Right cardiac atrium (tissue), 5 donors: ENCODE measurements around the gene TNPO3. TPM values are rescaled to one million over a fixed set of nuclear protein-coding genes. Genes with fewer than 3 reads are reported as not detected.

ENCODE experiments used
- ATAC-seq, 2 donors: fragments of 200-7000 bp; cut with Tn5 transposase; one replicate each; pipeline versions ENCODE4 v1.8.0 to v1.9.1; 2020; ENCODE audit warnings: moderate library complexity in 2 of 2, mild to moderate bottlenecking in 1 of 2
- DNase-seq, 3 donors: peaks; one replicate each; pipeline ENCODE4 v3.0.0-alpha.2; 2020
- H3K27ac ChIP-seq: one replicate; pipeline ENCODE4 v1.5.1; 2013; ENCODE audit warnings: mild to moderate bottlenecking, low read length, control low read depth, moderate library complexity
- H3K27me3 ChIP-seq: one replicate; pipeline ENCODE4 v1.6.1; 2013; ENCODE audit not compliant: control insufficient read depth, insufficient read depth
- H3K4me1 ChIP-seq: one replicate; pipeline ENCODE4 v1.6.1; 2013; ENCODE audit warnings: low read length; ENCODE audit not compliant: control insufficient read depth, insufficient read depth
- H3K4me3 ChIP-seq: one replicate; pipeline ENCODE4 v1.5.1; 2013; ENCODE audit warnings: low read length, control low read depth
- H3K9me3 ChIP-seq: one replicate; pipeline ENCODE4 v1.6.1; 2013; ENCODE audit warnings: low read length; ENCODE audit not compliant: control insufficient read depth
- WGBS: extraction: QIAGEN DNeasy Blood & Tissue Kit; methylation state at CpG from one replicate; pipeline ENCODE4 v1.1.7; 2013; 5-methylcytosine and 5-hydroxymethylcytosine counted together
- intact Hi-C, 4 donors: fragments of 100-400 bp; cut with DNase I; formaldehyde crosslinking; loops; one replicate each; pipeline versions ENCODE4 v1.11.0 to v1.14.0; 2022 to 2023
- polyA plus RNA-seq: library from polyadenylated mRNA; stranded (reverse); fragments of 200-250 nt; gene quantifications from one replicate; pipeline ENCODE4 v1.2.3, GENCODE V29; 2013
- total RNA-seq, 4 donors: library from RNA; stranded (reverse); fragmentation: NEBNext Ultra II Directional; extraction: Animal tissue kit (Norgen Biotek cat#: 25700); gene quantifications; one replicate each; pipeline ENCODE4 v1.2.1, GENCODE V29; 2021
- donor health status: healthy with polysubstance abuse.
- donor health status: DM: no; HTN: yes; CAD: no.
- donor health status: DM: no; HTN: no; CAD: no.
- donor health status: DM: no; HTN: yes; CAD: no; lungs with severe emphysema.
- donor health status: DM: yes; HTN: yes; CAD: no.

Gene TNPO3
- total and polyA plus RNA-seq, 5 donors, result 12.2 to 29.5 (median 26.4) TPM

GRCh38 chr7:128959296-128959695, 95.6 kb downstream of the TNPO3 start:
- DNase-seq (no peak), ATAC-seq (no peak)
- Histone ChIP-seq H3K9me3 (no peaks in the 10 kb centered on the region), H3K4me1 (no peaks in the 10 kb centered on the region), H3K27me3 (no peaks in the 10 kb centered on the region), H3K4me3 (no peak overlapping the region), H3K27ac (no peak overlapping the region)
- 88% methylated on average over 4 of the region's 4 CpGs for WGBS
- intact Hi-C loops, result no loop called here

- Histone ChIP-seq H3K27me3 (no peaks in the 10 kb centered on the region), H3K27ac (no peak overlapping the region), H3K4me1 (no peaks in the 10 kb centered on the region), H3K4me3 (no peak overlapping the region), H3K9me3 (no peaks in the 10 kb centered on the region)
- intact Hi-C loops, result no loop called here
- no peak for ATAC-seq
- DNase-seq, result no peak
Measured at GRCh38 chr7:128955981-128956380, 98.9 kb downstream of the TNPO3 start.

GRCh38 chr7:128954830-128955802, 99.8 kb downstream of the TNPO3 start:
- DNase-seq (no peak), ATAC-seq (no peak)
- Histone ChIP-seq H3K4me1 (no peaks in the 10 kb centered on the region), H3K4me3 (no peak overlapping the region), H3K9me3 (no peaks in the 10 kb centered on the region), H3K27ac (no peak overlapping the region), H3K27me3 (no peaks in the 10 kb centered on the region)
- 68% methylated on average over 15 of the region's 15 CpGs for WGBS
- intact Hi-C loops, result no loop called here

DNA sequence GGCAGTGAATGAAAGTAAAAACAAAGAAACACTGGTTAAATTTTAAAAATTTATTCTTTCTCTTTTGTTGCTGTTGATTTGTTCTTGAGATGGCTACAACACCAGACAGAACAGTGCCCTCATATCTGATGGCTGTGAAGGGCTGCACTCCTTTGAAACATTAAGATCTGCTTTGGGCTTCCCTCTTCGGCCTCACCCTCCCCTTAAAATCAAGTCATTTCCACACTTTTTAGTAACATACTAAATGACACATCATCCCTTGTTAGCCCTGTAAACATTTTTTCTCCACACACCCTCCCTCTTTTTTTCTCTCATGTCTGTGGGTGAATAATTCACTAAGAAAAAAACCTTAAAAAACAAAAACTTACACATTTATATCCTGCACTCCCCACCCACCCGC, 100.8 kb downstream of the TNPO3 start:
- ATAC-seq, result no peak
- DNase-seq, result no peak
- Histone ChIP-seq H3K4me1 (no peaks in the 10 kb centered on the region), H3K27ac (no peak overlapping the region), H3K4me3 (no peak overlapping the region), H3K9me3 (no peaks in the 10 kb centered on the region), H3K27me3 (no peaks in the 10 kb centered on the region)
- WGBS, result 91% methylated on average over 2 of the region's 2 CpGs
- intact Hi-C loops, result no loop called here

DNA sequence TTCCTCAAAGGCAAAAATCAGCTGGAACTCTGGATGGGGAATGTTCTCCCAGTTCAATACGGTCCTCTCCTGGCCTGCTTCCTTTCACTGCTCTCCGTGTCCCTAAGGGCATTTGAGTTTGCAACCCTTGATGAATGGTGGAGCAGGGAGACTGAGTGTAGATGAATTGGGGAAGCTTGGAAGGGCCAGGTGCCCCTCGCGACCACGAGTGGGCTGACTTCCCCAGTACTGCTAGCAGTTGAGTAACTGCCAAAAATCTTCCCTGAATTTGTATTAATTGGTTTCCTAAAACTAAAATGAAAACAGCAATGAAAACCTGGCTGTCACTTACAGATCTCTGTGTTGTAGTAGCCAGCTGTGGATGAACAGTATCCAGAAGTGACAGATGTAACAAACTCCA, 103.6 kb downstream of the TNPO3 start:
- no peaks in the 10 kb centered on the region for H3K4me1 ChIP-seq
- H3K9me3 ChIP-seq, result no peaks in the 10 kb centered on the region
- 55% methylated on average over 5 of the region's 5 CpGs for WGBS
- no peak overlapping the region for H3K4me3 ChIP-seq
- ATAC-seq (no peak), DNase-seq (no peak)
- H3K27me3 ChIP-seq, result no peaks in the 10 kb centered on the region
- H3K27ac ChIP-seq, result no peak overlapping the region
- intact Hi-C loops, result no loop called here

- ATAC-seq, result peak in 1 of 2 donors; percentile 27
- Histone ChIP-seq H3K27me3 (no peaks in the 10 kb centered on the region), H3K4me3 (no peak overlapping the region), H3K9me3 (no peaks in the 10 kb centered on the region), H3K4me1 (no peaks in the 10 kb centered on the region), H3K27ac (no peak overlapping the region)
- 83% methylated on average over 4 of the region's 4 CpGs for WGBS
- peak in 1 of 3 donors; percentile 50 for DNase-seq
- intact Hi-C loops, result no loop called here
Measured at GRCh38 chr7:128948976-128949760, 105.7 kb downstream of the TNPO3 start.

GRCh38 chr7:128948312-128948973, 106.5 kb downstream of the TNPO3 start:
- H3K27ac ChIP-seq, result no peak overlapping the region
- WGBS, result 78% methylated on average over 12 of the region's 12 CpGs
- H3K9me3 ChIP-seq, result no peaks in the 10 kb centered on the region
- no peak overlapping the region for H3K4me3 ChIP-seq
- peak; percentile 27 to 30 for ATAC-seq
- no peaks in the 10 kb centered on the region for H3K27me3 ChIP-seq
- no peaks in the 10 kb centered on the region for H3K4me1 ChIP-seq
- DNase-seq, result peak in 1 of 3 donors; percentile 43
- intact Hi-C loops, result no loop called here

DNA sequence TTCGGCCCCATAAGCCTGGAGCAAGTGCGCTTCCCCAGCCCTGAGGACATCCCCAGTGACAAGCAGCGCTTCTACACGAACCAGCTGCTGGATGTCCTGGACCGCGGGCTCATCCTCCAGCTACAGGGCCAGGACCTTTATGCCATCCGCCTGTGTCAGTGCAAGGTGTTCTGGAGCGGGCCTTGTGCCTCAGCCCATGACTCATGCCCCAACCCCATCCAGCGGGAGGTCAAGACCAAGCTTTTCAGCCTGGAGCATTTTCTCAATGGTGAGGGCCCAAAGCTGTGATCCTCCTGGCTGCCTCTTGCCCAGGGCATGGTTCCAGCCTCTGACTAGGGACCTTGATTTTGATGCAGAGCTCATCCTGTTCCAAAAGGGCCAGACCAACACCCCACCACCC, 107.1 kb downstream of the TNPO3 start:
- Histone ChIP-seq H3K27me3 (no peaks in the 10 kb centered on the region), H3K4me1 (no peaks in the 10 kb centered on the region), H3K9me3 (no peaks in the 10 kb centered on the region), H3K4me3 (no peak overlapping the region), H3K27ac (no peak overlapping the region)
- ATAC-seq (no peak), DNase-seq (no peak)
- intact Hi-C loops, result no loop called here
- 89% methylated on average over 9 of the region's 9 CpGs for WGBS

DNA sequence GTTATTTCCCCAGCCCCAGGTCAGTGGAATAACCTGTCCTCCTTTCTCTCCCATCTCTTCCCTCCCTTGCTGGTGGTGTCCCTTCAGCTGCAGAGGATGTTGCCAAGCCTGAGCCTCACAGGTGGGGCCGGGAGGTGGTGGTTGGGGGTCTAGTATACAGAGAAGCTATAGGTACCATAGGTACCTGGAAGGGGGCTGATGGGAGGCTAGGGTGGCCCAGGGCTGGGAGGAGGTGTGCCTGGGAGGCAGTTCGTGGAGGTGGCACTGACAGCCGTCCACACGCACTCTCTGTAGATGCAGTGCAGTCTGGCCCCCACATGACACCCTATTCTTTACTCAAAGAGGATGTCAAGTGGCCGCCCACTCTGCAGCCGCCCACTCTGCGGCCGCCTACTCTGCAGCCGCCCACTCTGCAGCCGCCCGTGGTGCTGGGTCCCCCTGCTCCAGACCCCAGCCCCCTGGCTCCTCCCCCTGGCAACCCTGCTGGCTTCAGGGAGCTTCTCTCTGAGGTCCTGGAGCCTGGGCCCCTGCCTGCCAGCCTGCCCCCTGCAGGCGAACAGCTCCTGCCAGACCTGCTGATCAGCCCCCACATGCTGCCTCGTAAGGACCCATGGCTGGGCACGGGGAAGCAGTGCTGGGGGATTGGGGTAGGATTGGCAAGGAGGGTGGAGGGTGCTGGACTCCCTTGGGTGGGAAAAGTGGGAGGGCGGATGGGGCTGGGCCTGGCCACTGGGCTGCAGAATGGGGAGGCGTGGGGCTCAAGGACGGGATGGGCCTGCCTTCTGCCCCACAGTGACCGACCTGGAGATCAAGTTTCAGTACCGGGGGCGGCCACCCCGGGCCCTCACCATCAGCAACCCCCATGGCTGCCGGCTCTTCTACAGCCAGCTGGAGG, 107.7 kb downstream of the TNPO3 start:
- no peaks in the 10 kb centered on the region for H3K4me1 ChIP-seq
- peak; percentile 22 to 25 for ATAC-seq
- 79% methylated on average over 22 of the region's 22 CpGs for WGBS
- no peaks in the 10 kb centered on the region for H3K9me3 ChIP-seq
- H3K4me3 ChIP-seq, result no peak overlapping the region
- DNase-seq, result peak in 1 of 3 donors; percentile 50
- intact Hi-C loops, result no loop called here
- no peaks in the 10 kb centered on the region for H3K27me3 ChIP-seq
- no peak overlapping the region for H3K27ac ChIP-seq

DNA sequence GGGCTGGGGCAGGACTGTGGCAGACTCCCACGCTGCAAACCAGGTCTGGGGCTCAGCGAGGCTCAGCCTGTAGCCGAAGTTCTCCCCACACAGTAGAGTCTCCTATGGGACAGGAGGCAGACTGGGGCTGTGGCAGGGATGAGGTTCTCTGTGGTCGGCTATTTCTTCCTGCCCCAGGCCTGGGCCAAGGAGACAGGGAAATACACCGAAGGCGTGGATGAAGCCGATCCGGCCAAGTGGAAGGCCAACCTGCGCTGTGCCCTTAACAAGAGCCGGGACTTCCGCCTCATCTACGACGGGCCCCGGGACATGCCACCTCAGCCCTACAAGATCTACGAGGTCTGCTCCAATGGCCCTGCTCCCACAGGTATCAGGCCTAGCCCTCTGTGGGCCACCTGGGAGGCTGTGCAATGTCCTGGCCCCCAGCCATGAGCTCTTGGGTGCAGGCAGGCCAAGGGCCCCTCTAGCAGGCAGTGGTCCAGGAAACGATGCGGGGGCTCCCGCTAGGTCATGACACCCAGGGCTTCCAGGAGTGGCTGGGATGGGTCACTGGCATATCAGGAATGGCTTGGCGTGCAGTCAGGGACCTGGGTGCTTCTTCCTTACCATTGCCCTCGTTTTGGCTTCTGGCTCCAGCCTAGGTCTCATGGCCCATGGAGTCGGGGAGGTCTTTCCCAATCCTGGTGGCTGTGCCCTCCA, 109.1 kb downstream of the TNPO3 start:
- Histone ChIP-seq H3K4me3 (no peak overlapping the region), H3K27ac (no peak overlapping the region), H3K4me1 (no peaks in the 10 kb centered on the region), H3K9me3 (no peaks in the 10 kb centered on the region), H3K27me3 (no peaks in the 10 kb centered on the region)
- whole genome bisulfite sequencing, result 88% methylated on average over 21 of the region's 21 CpGs
- ATAC-seq (no peak), DNase-seq (peak in 2 of 3 donors; percentile 39 to 45)
- intact Hi-C loops, result no loop called here
